GM04503 (cell line): Measurements from ENCODE around the gene XRRA1.
A peak's percentile ranks its signal among the peaks of the same experiment; 100 is the strongest.
"Not testable (repeated sequence)": the region's sequence is repeated elsewhere in the genome, so short reads cannot be mapped to it uniquely, and the experiment has no call there.

Experiments used
- DNase-seq: peaks from one replicate; pipeline ENCODE4 v3.0.0-alpha.2; 2012; ENCODE audit warnings: low read depth

The XRRA1 gene

GRCh38 chr11:74948898-74949752 lies at the start of gene XRRA1, which contains the start of gene SPCS2:
TSS of gene XRRA1 (minus strand) at chr11:74949091. CDS start at chr11:74940878, 8,213 bp downstream.
TSS of gene SPCS2 (plus strand) at chr11:74949266. CDS start at chr11:74949286, 20 bp downstream.
- peak; percentile 88 for DNase-seq

DNA sequence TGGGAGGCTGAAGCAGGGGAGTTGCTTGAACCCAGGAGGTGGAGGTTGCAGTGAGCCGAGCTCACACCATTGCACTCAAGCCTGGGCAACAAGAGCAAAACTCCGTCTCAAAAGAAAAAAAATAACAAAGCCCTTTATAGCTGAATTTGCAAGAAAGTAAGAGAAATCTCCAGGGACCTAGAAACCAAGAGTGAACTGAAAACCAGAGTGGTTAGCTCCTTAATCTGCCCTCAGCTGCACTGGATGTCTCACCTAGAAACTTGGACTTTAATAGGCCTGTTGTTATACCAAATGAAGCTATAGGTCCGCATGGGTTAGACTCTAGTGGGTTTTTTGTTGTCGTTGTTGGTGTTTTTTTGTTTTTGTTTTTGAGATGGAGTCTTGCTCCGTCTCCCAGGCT lies 44.0 kb upstream of the XRRA1 start:
- DNase-seq, result no peak

DNA sequence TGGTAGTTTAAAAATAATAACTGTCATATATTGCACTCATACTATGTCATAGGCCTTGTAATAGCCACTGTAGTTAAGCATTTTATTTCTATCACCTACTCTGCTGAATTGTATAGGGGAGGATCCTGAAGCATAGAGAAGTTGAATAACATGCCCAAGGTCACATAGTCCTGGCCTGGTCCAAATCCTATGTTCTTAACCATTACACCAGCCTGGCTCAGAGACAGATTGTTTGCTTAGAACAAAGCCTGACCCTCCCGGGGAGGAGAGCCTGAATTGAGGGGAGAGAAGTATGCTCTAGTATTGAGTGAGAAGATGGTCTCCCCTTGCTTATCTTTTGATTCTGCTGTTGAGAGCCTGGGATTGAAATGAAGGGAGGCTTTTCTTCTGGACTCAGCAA lies 42.0 kb upstream of the XRRA1 start:
- DNase-seq, result no peak

GRCh38 chr11:74990150-74990549 lies 41.3 kb upstream of the XRRA1 start:
- not testable (repeated sequence) for DNase-seq

- DNase-seq, result no peak
These were observed 40.4 kb upstream of the XRRA1 start for GRCh38 chr11:74989260-74989638.

DNA sequence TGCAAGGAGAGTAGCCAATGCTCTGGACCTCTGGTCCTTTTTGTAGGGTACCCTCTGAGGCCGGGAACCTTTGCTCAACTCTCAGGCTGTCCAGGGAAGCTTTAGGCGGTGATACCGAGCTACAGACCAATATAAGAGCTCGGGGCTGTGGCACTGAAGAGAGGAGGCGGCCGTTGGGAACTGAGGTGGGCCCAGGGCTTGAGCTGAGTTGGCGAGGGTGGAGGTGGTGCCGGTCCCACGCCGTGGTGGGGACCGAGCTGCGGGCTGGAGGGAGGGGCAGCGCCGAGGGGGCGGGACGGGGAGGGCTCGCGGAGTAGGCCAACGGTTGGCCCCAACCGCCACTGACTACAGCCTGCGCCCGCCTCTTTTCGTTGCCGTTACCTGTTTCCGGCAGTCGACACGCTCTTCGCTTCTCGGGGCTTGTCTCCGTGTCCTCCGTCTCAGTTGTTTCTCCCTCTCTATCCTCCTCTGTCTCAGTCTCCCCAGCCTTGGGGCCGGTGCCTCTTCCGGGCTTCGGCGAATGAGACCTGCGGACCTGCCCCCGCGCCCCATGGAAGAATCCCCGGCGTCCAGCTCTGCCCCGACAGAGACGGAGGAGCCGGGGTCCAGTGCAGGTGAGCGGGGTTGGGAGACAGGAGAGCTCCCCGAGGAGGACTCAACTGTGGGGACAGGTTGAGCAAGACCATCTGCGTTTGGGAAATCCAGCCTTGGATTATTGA lies 39.8 kb upstream of the XRRA1 start, which contains the start of gene NEU3:
Gene NEU3, plus strand, starts transcription at position 393 of the 719 bp plus-strand sequence. Its CDS starts 128 bp downstream, at position 521.
- peak; percentile 17 for DNase-seq

DNA sequence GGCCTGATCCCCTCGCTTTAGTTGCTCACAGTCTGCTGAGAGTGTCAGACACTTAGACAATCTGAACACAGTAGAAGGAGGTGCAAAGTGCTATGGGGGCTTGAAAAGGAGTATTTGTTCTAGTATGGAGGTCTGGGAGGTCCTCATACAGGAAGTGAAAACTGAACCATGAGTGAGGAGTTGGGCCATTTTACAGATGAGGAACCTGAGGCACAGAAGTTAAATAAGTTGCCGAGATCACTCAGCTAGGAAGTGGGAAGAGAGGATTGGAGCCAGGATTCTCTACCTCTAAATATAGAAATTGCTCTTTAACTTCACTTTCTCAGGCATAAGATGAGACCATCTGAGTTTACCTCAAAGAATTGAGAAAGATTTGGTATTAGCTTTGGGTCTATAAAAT lies 35.8 kb upstream of the XRRA1 start:
- no peak for DNase-seq

DNA sequence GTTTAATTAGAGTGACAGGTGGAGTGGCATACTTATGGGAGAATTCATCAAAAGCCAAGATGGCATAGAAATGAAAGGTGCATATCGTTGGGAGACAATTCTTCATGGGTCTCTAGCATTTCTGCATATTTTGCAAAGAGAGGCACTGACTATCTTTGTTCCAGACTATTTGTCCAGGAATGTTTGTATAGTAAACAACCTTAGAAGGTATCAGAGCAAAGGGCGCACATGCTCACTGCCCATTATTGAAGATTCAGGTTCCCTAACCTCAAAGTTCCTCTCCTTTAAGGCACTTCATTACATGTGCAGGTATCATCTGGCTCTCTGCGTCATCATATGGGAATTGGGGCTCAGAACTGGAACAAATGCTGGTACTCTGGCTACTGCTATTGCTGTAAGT lies 35.2 kb upstream of the XRRA1 start:
- no peak for DNase-seq

GRCh38 chr11:74981888-74982287 lies 33.0 kb upstream of the XRRA1 start:
- DNase-seq, result no peak

DNA sequence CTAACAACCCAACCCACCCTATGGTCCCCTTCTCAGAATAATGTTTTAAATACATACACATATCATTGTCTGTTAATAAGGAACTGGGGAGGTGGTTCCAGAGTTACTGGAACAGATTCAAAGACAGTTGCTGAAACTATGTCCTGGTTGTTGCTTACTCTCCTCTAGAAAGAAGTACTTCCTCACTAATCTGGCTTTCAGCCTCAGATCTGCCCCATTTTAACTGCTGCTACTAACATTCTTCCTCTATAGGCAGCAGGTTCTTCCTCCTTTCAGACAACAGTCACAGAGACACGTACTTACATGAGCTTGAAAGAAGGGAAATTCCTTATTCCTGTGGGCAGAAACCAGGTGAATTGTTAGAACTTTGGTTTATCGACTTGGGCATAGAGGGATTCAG lies 31.7 kb upstream of the XRRA1 start:
- DNase-seq, result no peak

- no peak for DNase-seq
These were observed 29.1 kb upstream of the XRRA1 start for GRCh38 chr11:74978041-74978440.

GRCh38 chr11:74971424-74971823 lies 22.5 kb upstream of the XRRA1 start:
- no peak for DNase-seq

DNA sequence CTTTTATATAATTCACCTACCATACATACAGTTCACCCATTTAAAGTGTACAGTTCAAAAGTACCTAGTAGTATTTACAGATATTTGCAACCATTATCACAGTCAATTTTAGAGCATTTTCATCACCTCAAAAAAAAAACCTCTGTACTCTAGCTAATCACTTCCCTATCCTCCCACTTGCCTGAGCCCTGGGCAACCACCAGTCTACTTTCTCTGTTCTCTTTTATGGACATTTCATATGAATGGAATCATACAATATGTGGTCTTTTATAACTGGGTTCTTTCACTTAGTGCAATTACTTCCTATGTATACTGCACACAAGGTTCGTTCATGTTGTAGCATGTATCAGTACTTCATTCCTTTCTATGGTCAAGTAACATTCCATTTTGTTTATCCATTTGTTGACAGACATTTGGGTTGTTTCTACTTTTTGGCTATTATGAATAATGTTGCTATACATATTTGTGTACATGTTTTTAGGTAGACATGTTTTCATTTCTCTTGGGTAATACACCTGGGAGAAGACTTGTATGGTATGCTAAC lies 22.0 kb upstream of the XRRA1 start:
- DNase-seq, result no peak

GRCh38 chr11:74966651-74967050 lies 17.8 kb upstream of the XRRA1 start:
- no peak for DNase-seq

DNA sequence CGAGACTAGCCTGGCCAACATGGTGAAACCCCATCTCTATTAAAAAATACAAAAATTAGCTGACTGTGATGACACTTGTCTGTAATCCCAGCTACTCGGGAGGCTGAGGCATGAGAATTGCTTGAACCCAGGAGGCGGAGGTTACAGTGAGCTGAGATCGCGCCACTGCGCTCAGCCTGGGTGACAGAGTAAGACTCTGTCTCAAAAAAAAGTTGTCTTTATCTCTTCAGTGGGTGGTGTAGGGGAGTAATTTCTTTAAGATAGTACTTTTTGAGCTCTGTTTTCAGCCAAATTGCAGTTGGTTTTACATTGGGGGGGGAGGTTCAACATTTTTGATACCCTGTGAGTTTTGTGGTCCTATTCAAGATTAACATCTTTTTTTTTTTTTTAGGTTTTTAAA lies 11.2 kb upstream of the XRRA1 start:
- DNase-seq, result not testable (repeated sequence)

DNA sequence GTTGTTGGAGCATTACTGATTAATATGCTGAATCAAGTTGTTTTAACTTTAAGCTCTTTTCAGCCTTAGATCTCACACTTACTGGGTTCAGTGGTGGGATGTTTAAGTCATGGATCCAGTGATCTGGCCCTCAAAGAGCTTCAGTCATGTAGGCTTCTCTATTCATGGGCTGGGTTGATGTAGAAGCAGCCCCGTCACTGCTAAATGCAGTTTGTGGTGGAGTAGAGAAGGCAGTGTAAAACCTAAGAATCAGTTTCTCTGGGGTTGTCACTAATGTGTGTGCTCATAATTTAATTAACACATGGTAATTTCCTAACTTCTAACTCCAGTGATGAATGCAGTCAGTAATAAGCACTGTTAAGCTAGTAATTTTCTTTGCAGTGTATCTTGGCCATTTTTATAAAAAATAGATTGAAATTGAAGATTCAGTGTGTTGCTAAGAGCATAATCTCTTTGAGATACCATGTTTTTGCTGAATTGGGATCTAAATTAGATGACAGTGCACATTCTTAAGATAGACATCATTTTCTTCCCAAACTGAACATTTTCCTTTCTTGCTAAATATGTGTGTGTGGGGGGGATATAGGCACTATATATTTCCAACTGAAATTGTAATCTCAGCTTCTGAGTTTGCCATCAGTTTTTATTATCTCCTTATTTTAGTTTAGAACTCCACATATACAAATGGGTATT lies 9.2 kb upstream of the XRRA1 start:
- no peak for DNase-seq

DNA sequence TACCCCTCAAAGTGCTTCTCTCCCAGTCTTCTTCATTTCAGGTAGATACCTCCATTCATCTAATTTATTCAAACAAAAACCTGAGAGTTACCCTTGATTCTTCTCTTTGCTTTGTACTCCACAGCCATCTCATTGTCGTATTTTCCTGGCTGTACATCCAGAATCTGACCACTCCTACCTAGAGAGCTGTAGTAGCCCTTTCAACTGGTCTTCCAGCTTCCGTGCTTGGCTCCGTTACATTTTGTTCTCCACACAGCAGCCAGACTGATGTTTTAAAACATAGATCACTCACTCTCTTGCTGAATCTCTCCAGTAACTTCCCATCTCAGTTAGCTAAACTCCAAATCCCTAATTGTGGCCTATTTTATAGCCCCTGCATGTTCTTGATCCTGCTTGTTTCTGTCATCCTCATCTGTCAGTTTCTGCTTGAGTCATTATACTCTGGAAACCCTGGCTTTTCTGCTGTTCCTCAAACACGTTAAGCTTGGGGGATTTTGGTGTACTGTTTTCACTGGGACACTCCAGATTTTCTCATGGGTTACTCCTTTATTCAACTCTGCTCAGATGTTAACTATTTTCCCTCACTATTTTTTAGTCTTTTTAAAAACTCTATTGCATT lies 7.6 kb upstream of the XRRA1 start:
- DNase-seq, result no peak

- no peak for DNase-seq
These were observed 5.3 kb upstream of the XRRA1 start for GRCh38 chr11:74954199-74954598.

GRCh38 chr11:74953451-74953850 lies 4.6 kb upstream of the XRRA1 start:
- no peak for DNase-seq

- no peak for DNase-seq
These were observed 3.9 kb upstream of the XRRA1 start for GRCh38 chr11:74952752-74953151.

DNA sequence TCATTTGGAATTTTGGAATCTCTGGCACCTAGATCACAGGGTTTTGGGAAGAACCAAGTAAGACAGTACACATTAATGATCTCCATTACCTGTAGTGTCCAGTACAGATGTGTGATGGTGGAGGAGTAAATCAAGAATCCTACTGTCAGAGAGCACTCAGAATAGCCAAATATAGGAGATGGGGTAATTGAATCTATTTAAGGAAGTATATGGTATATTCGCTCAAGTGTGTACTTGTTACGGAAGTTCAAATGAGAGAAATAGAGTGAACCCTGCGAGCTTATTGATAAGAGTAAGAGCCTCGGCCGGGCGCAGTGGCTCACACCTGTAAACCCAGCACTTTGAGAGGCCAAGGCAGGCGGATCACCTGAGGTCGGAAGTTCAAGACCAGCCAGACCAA lies 2.3 kb upstream of the XRRA1 start:
- no peak for DNase-seq
